OCI-LY1 (cell line): Measurements from ENCODE around the gene PCBD1.
"Not testable (repeated sequence)": the region's sequence is repeated elsewhere in the genome, so short reads cannot be mapped to it uniquely, and the experiment has no call there.

Experiments
- H2AFZ ChIP-seq: fragments of 200-600 bp; sonication (generic), shearing (Covaris generic); 2 replicates; pipeline ENCODE4 v1.6.0; 2014; ENCODE audit warnings: antibody characterized with exemption, mild to moderate bottlenecking, low read length
- H3F3A ChIP-seq: fragments of 200-600 bp; sonication (generic), shearing (Covaris generic); 2 replicates; pipeline ENCODE4 v1.6.0; 2014; ENCODE audit warnings: mild to moderate bottlenecking, antibody characterized with exemption, low read length, moderate library complexity; ENCODE audit not compliant: insufficient read depth
- H3K27ac ChIP-seq: fragments of 200-600 bp; sonication (generic); 2 replicates; pipeline ENCODE4 v1.5.1; 2014; ENCODE audit warnings: low read length, mixed run types, mild to moderate bottlenecking, low read depth; ENCODE audit not compliant: poor library complexity, severe bottlenecking
- H3K27me3 ChIP-seq: fragments of 200-600 bp; sonication (generic); 2 replicates; pipeline ENCODE4 v1.6.0; 2014; ENCODE audit warnings: antibody characterized with exemption, mild to moderate bottlenecking, low read length, moderate library complexity; ENCODE audit not compliant: insufficient read depth
- H3K36me3 ChIP-seq: fragments of 200-600 bp; sonication (generic); 2 replicates; pipeline ENCODE4 v1.6.1; 2014; ENCODE audit warnings: mild to moderate bottlenecking, antibody characterized with exemption, low read length, moderate library complexity, mixed read lengths; ENCODE audit not compliant: insufficient read depth
- H3K4me1 ChIP-seq: fragments of 200-600 bp; sonication (generic); 2 replicates; pipeline ENCODE4 v1.5.1; 2014; ENCODE audit warnings: mild to moderate bottlenecking, low read length, moderate library complexity; ENCODE audit not compliant: insufficient read depth, severe bottlenecking
- H3K4me2 ChIP-seq: fragments of 200-600 bp; sonication (generic), shearing (Covaris generic); 2 replicates; pipeline ENCODE4 v1.6.1; 2014; ENCODE audit warnings: low read length
- H3K4me3 ChIP-seq: fragments of 200-600 bp; sonication (generic); 2 replicates; pipeline ENCODE4 v1.5.1; 2014; ENCODE audit warnings: low read length, low read depth, mild to moderate bottlenecking, mixed read lengths; ENCODE audit not compliant: poor library complexity, severe bottlenecking
- H3K79me2 ChIP-seq: fragments of 200-600 bp; shearing (Covaris generic); 2 replicates; pipeline ENCODE4 v1.6.1; 2016; ENCODE audit warnings: mixed run types, low read length, mixed read lengths; ENCODE audit not compliant: insufficient read depth
- H3K9ac ChIP-seq: fragments of 200-600 bp; sonication (generic), shearing (Covaris generic); 2 replicates; pipeline ENCODE4 v1.6.1; 2014; ENCODE audit warnings: mild to moderate bottlenecking, low read length, mixed read lengths
- H3K9me2 ChIP-seq: fragments of 200-600 bp; sonication (generic), shearing (Covaris generic); 2 replicates; pipeline ENCODE4 v1.6.1; 2014; ENCODE audit warnings: low read depth, mild to moderate bottlenecking, low read length, mixed read lengths
- H3K9me3 ChIP-seq: fragments of 200-600 bp; shearing (Covaris generic); 2 replicates; pipeline ENCODE4 v1.6.1; 2014; ENCODE audit warnings: low read length, mixed read lengths
- H4K20me1 ChIP-seq: fragments of 200-600 bp; sonication (generic), shearing (Covaris generic); 2 replicates; pipeline ENCODE4 v1.6.0; 2016; ENCODE audit warnings: mild to moderate bottlenecking, low read length; ENCODE audit not compliant: insufficient read depth
- CTCF ChIP-seq: fragments of 200-600 bp; sonication (generic), shearing (Covaris generic); IDR thresholded peaks from 2 replicates; pipeline ENCODE4 v1.5.1; 2017; ENCODE audit warnings: mild to moderate bottlenecking, antibody characterized with exemption, low read length, moderate library complexity, mixed read lengths
- EZH2 ChIP-seq: fragments of 200-600 bp; sonication (generic), shearing (Covaris generic); IDR thresholded peaks from 2 replicates; pipeline ENCODE4 v1.8.0; 2017; ENCODE audit warnings: borderline replicate concordance, mixed run types, mild to moderate bottlenecking, antibody characterized with exemption, low read length, moderate library complexity, mixed read lengths

Gene PCBD1

GRCh38 chr10:70920519-70920918, 32.2 kb upstream of the PCBD1 start:
- Histone ChIP-seq H4K20me1 (no peaks in the 10 kb centered on the region), H3K79me2 (no peaks in the 10 kb centered on the region), H3K9me2 (no peaks in the 10 kb centered on the region), H3F3A (no peaks in the 10 kb centered on the region), H3K9me3 (no peaks in the 10 kb centered on the region), H3K27me3 (0 out of 2 replicates have a peak, but pooled peaks cover 4% of the 10 kb centered on the region), H3K36me3 (no peaks in the 10 kb centered on the region), H3K4me3 (no peak overlapping the region), H3K27ac (no peak overlapping the region), H3K4me1 (no peaks in the 10 kb centered on the region), H3K9ac (no peak overlapping the region), H2AFZ (no peak overlapping the region), H3K4me2 (no peak overlapping the region)
- no peak for TF ChIP-seq CTCF
- TF ChIP-seq EZH2 = no peak

- H2AFZ ChIP-seq = not testable (repeated sequence)
Observed at GRCh38 chr10:70919906-70920305, 31.5 kb upstream of the PCBD1 start.

GRCh38 chr10:70918851-70919530, 30.6 kb upstream of the PCBD1 start:
- no peaks in the 10 kb centered on the region for H3K4me1 ChIP-seq
- no peaks in the 10 kb centered on the region for H3K9me3 ChIP-seq
- no peaks in the 10 kb centered on the region for H4K20me1 ChIP-seq
- no peak overlapping the region for H3K4me3 ChIP-seq
- TF ChIP-seq CTCF (no peak), EZH2 (no peak)
- H3K9me2 ChIP-seq = no peaks in the 10 kb centered on the region
- H3F3A ChIP-seq = no peaks in the 10 kb centered on the region
- no peak overlapping the region for H3K9ac ChIP-seq
- H3K27me3 ChIP-seq = 0 out of 2 replicates have a peak, but pooled peaks cover 4% of the 10 kb centered on the region
- H3K36me3 ChIP-seq = no peaks in the 10 kb centered on the region
- no peak overlapping the region for H3K4me2 ChIP-seq
- no peaks in the 10 kb centered on the region for H3K79me2 ChIP-seq
- no peak overlapping the region for H3K27ac ChIP-seq
- no peak overlapping the region for H2AFZ ChIP-seq

More at GRCh38 chr10:70919906-70920305, 31.5 kb upstream of the PCBD1 start:
- H4K20me1 ChIP-seq, H3K36me3 ChIP-seq, H3K9me2 ChIP-seq, H3K4me1 ChIP-seq, H3K27ac ChIP-seq, H3K27me3 ChIP-seq, H3K9ac ChIP-seq, H3K79me2 ChIP-seq, H3K4me3 ChIP-seq, H3K9me3 ChIP-seq, H3K4me2 ChIP-seq, H3F3A ChIP-seq: not testable (repeated sequence)

- Histone ChIP-seq H3K9me2 (no peaks in the 10 kb centered on the region), H3K27ac (no peak overlapping the region), H3K79me2 (no peaks in the 10 kb centered on the region), H3F3A (no peaks in the 10 kb centered on the region), H3K4me2 (no peak overlapping the region), H4K20me1 (no peaks in the 10 kb centered on the region), H3K27me3 (0 out of 2 replicates have a peak, but pooled peaks cover 4% of the 10 kb centered on the region), H3K4me3 (no peak overlapping the region), H3K9me3 (no peaks in the 10 kb centered on the region), H3K4me1 (no peaks in the 10 kb centered on the region), H2AFZ (no peak overlapping the region), H3K36me3 (no peaks in the 10 kb centered on the region), H3K9ac (no peak overlapping the region)
- TF ChIP-seq EZH2 (no peak), CTCF (no peak)
Observed at GRCh38 chr10:70917635-70918034, 29.3 kb upstream of the PCBD1 start.
